Endothelial cell (in vitro differentiated cells): ENCODE measurements around the gene RRM1. TPM values are rescaled to one million over a fixed set of nuclear protein-coding genes. Genes with fewer than 3 reads are reported as not detected.

Experiments
- DNase-seq: peaks from one replicate; pipeline ENCODE4 v3.0.0; 2021; ENCODE audit warnings: low spot score
- H3K27ac Mint-ChIP-seq: one replicate; pipeline ENCODE4 v1.8.0; 2021; ENCODE audit warnings: mixed read lengths, inconsistent platforms; ENCODE audit not compliant: unreplicated experiment
- H3K27me3 Mint-ChIP-seq: one replicate; pipeline ENCODE4 v1.8.0; 2021; ENCODE audit warnings: mild to moderate bottlenecking, moderate library complexity, mixed read lengths, inconsistent platforms; ENCODE audit not compliant: unreplicated experiment
- H3K36me3 Mint-ChIP-seq: one replicate; pipeline ENCODE4 v1.8.0; 2021; ENCODE audit warnings: mild to moderate bottlenecking, low read depth, mixed read lengths, inconsistent platforms; ENCODE audit not compliant: unreplicated experiment
- H3K4me1 Mint-ChIP-seq: one replicate; pipeline ENCODE4 v1.8.0; 2021; ENCODE audit warnings: mild to moderate bottlenecking, mixed read lengths, inconsistent platforms; ENCODE audit not compliant: unreplicated experiment
- H3K4me3 Mint-ChIP-seq: one replicate; pipeline ENCODE4 v1.8.0; 2021; ENCODE audit warnings: mild to moderate bottlenecking, mixed read lengths, inconsistent platforms; ENCODE audit not compliant: unreplicated experiment
- H3K9me3 Mint-ChIP-seq: one replicate; pipeline ENCODE4 v1.8.0; 2021; ENCODE audit warnings: mixed read lengths, inconsistent platforms; ENCODE audit not compliant: unreplicated experiment
- CTCF ChIP-seq: fragments of 200-600 bp; sonication (generic); IDR thresholded peaks from one replicate; pipeline ENCODE4 v1.5.0; 2021; ENCODE audit warnings: antibody characterized with exemption; ENCODE audit not compliant: unreplicated experiment
- total RNA-seq: library from RNA; stranded (reverse); fragmentation: NEBNext Ultra II Directional; extraction: Animal tissue kit (Norgen Biotek cat#: 25700); gene quantifications from one replicate; pipeline ENCODE4 v1.2.1, GENCODE V29; 2021; ENCODE audit not compliant: unreplicated experiment

The RRM1 gene
- total RNA-seq, 1 donor from 2014 or later = 48.0 TPM

DNA sequence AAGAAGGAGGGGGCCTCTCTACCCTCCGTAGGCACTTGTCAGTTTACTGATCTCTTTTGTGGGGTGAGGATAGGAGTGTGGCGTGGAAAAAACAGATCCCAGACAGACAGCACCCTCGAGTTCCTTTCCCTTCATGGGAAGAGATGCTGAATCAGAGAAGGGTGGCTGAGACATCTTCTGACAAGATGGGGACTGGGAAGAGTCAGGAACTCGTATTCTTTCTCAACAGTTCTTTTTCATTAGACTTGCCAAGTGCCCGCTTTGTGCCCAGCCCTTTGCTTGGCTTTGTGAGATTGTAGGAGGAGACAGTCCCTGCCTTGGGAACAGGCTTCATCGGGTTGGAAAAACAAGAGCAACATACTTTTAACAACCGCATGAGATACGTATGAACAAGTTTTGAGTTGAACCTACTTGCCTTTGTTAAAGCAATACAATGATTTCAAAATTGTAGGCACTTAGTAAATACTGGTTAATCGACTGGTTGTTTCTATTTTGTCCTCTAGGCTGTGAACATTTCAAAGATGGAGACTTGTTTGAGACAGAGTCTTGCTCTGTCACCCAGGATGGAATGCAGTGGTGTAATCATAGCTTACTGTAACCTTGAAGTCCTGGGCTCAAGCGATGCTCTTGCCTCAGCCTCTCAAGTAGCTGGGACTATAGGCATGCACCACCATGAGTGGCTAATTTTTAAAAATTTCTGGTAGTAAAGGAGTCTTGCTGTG is 1.1 kb downstream of the RRM1 start:
- H3K27ac Mint-ChIP-seq = peak overlapping the region; percentile 95
- H3K9me3 Mint-ChIP-seq = no peaks in the 10 kb centered on the region
- H3K27me3 Mint-ChIP-seq = peaks cover 7% of the 10 kb centered on the region
- H3K4me3 Mint-ChIP-seq = peak overlapping the region; percentile 97
- H3K4me1 Mint-ChIP-seq = peaks cover 23% of the 10 kb centered on the region
- DNase-seq = no peak
- peaks cover 16% of the 10 kb centered on the region for H3K36me3 Mint-ChIP-seq
- TF ChIP-seq CTCF = no peak

DNA sequence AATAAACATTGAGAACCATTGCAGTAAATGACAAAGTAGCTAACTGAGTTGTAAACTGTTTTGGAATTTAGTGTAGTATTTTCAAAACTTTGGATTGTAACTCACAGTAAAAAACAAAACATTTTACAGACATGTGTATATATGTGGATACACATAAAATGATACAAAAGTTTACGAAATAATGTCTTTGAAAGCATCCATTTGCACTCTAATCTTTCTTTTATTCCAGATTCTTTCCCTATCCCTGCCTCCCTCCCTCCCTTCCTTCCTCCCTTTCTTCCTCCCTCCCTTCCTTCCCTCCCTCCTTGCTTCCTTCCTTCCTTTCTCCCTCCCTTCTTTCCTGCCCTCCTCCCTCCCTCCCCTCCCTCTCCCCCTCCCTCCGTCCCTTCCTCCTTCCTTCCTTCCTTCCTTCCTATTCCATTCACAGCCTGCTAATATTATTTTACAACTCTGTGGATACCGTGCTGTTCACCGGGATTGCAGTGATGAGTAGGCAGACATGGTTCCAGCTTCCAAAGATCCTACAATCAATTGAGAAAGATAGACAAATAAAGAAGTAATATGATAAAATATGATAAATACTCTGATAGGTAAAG is 3.5 kb downstream of the RRM1 start:
- Mint-ChIP-seq H3K36me3 (no peaks in the 10 kb centered on the region), H3K27me3 (peaks cover 4% of the 10 kb centered on the region), H3K4me3 (no peak overlapping the region), H3K9me3 (no peaks in the 10 kb centered on the region), H3K4me1 (peaks cover 20% of the 10 kb centered on the region), H3K27ac (no peak overlapping the region)
- no peak for DNase-seq
- TF ChIP-seq CTCF = no peak

- no peak for TF ChIP-seq CTCF
- no peaks in the 10 kb centered on the region for H3K27me3 Mint-ChIP-seq
- no peak overlapping the region for H3K4me3 Mint-ChIP-seq
- peaks cover 4% of the 10 kb centered on the region for H3K36me3 Mint-ChIP-seq
- H3K4me1 Mint-ChIP-seq = peaks cover 5% of the 10 kb centered on the region
- no peaks in the 10 kb centered on the region for H3K9me3 Mint-ChIP-seq
- no peak for DNase-seq
- H3K27ac Mint-ChIP-seq = no peak overlapping the region
These were observed 8.1 kb downstream of the RRM1 start for GRCh38 chr11:4102711-4103110.

DNA sequence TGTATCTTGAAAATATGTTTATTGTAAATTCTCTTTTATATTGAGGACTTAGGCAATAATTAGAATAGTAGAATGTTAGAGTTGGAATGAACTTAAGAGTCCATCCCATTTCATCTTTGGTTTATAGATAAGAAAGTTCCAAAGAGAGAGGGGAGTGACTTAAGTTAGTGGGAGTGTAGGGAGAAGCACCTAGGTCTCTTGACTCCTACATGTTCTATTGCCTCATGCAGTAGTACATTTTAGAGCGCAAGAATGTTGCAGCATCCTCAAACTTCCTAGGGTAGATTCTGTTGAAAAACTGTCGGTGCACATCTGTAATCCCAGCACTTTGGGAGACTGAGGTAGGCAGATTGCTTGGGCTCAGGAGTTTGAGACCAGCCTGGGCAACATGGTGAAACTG is 8.7 kb downstream of the RRM1 start:
- Mint-ChIP-seq H3K4me3 (no peak overlapping the region), H3K27me3 (no peaks in the 10 kb centered on the region), H3K4me1 (peaks cover 5% of the 10 kb centered on the region), H3K27ac (no peak overlapping the region), H3K9me3 (no peaks in the 10 kb centered on the region), H3K36me3 (peaks cover 4% of the 10 kb centered on the region)
- TF ChIP-seq CTCF = no peak
- no peak for DNase-seq

DNA sequence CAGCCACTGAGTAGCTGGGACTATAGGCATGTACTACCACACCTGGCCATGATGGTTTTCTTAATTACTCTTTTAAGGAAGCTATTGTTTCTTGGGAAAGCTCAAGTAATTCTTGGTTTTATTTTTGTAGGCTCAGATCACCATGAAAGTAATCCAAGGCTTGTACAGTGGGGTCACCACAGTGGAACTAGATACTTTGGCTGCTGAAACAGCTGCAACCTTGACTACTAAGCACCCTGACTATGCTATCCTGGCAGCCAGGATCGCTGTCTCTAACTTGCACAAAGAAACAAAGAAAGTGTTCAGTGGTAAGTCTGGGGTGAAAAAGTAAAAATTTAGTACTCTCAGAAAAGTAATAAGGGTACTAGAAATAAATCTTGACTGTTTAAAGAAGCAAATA is 11.3 kb downstream of the RRM1 start:
- no peaks in the 10 kb centered on the region for H3K9me3 Mint-ChIP-seq
- no peaks in the 10 kb centered on the region for H3K4me1 Mint-ChIP-seq
- no peak for DNase-seq
- no peak overlapping the region for H3K27ac Mint-ChIP-seq
- peaks cover 4% of the 10 kb centered on the region for H3K36me3 Mint-ChIP-seq
- no peak overlapping the region for H3K4me3 Mint-ChIP-seq
- TF ChIP-seq CTCF = no peak
- H3K27me3 Mint-ChIP-seq = no peaks in the 10 kb centered on the region
